Measurements from ENCODE around the gene CABLES2.

CABLES2 gene

DNA sequence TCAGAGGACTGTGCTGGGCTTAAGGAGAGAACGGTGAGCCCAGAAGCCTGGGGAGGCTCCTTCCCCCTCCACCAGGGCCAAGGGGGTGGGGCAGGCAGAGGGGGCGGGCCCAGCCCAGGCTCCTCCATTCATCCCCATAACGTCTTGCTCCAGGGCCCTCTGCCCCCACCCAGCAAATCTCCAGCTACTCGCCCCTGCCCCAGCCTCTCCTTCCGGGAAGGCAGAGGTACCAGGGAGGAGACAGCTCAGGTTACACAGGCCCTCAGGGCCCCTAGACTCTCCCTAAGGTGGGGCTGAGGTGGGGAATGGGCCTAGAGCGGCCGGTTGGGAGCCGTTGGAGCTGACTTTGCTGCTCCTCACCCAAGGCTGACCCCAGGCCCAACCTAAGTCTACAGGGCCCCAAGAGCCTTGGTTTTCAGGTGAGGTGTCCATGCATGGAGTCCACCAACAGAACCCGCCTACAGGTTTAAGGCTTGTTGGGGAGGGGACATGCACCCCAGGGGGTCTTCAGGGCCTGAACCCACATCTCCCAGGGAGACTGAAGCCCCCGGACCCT is 41.2 kb downstream of the CABLES2 start:
- peak overlapping the region; percentile 55 to 95 (median 85) for H3K27ac ChIP-seq
- H3K4me3 ChIP-seq, result peak overlapping the region; percentile 57 to 79 (median 61)

GRCh38 chr20:62364911-62365736 is 42.0 kb downstream of the CABLES2 start:
- peak overlapping the region in 18 of 21 experiments; percentile 27 to 95 (median 83) for H3K27ac ChIP-seq
- H3K4me3 ChIP-seq, result peak overlapping the region; percentile 57 to 79 (median 61)

- peak overlapping the region in 5 of 7 experiments; percentile 57 to 79 (median 62) for H3K4me3 ChIP-seq
- H3K27ac ChIP-seq, result peak overlapping the region in 15 of 21 experiments; percentile 10 to 95 (median 83)
Observed at GRCh38 chr20:62363920-62364851, 42.9 kb downstream of the CABLES2 start.

DNA sequence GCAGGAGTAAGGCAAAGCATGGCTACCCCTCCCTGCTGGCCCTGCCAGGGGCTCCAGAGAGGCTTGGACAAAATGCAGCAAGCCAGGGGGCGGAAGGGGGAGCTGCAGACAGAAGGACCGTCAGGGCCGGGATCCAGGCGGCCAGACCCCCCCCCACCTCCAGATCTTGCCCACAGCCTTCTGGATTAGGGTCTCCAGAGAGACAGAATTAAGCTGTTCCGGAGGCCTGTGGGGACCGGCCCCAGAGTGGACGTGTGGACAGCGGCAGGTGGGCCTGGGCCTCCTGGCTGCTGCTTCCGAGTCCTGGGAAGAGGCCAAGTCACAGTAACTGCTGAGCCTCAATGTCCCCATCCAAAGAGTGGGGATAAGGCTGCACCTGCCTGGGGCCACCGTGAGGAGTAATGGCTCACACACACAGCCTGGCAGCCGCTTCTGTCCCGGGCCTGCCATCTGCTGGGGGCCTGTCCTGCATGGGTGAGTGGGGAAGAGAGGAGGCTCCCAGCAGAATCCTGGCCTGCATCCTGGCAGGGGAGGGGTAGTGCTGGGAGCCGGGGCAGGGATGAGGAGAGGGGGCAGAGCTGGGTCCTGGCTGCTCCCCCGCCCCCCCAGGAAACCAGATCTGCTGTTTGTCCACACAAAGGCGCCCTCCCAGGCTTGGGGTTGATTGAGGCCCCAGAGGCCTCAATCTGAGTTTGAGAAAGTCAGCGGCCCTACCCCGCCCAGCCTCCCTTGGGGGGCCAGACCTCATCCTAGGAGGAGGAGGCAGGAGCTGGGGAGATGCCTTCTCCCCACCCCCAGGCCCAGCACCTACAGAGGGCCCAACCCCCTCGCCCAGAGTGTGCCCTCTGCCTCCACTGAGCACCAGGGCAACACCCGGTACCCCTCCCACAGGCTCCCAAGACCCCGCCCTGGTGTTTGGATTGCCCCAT is 43.8 kb downstream of the CABLES2 start:
- peak overlapping the region in 1 of 7 experiments; percentile 79 for H3K4me3 ChIP-seq
- peak overlapping the region in 10 of 21 experiments; percentile 10 to 95 (median 76) for H3K27ac ChIP-seq

- peak overlapping the region in 6 of 21 experiments; percentile 2 to 95 (median 58) for H3K27ac ChIP-seq
- H3K4me3 ChIP-seq, result no peak overlapping the region
Observed at GRCh38 chr20:62362590-62362940, 44.5 kb downstream of the CABLES2 start.

- Histone ChIP-seq H3K27ac (peak overlapping the region in 12 of 21 experiments; percentile 12 to 95 (median 55)), H3K4me3 (no peak overlapping the region)
Observed at GRCh38 chr20:62361799-62362589, 45.1 kb downstream of the CABLES2 start.

- Histone ChIP-seq H3K4me3 (no peak overlapping the region), H3K27ac (peak overlapping the region in 15 of 21 experiments; percentile 12 to 95 (median 52))
Observed at GRCh38 chr20:62360854-62361798, 46.0 kb downstream of the CABLES2 start.

DNA sequence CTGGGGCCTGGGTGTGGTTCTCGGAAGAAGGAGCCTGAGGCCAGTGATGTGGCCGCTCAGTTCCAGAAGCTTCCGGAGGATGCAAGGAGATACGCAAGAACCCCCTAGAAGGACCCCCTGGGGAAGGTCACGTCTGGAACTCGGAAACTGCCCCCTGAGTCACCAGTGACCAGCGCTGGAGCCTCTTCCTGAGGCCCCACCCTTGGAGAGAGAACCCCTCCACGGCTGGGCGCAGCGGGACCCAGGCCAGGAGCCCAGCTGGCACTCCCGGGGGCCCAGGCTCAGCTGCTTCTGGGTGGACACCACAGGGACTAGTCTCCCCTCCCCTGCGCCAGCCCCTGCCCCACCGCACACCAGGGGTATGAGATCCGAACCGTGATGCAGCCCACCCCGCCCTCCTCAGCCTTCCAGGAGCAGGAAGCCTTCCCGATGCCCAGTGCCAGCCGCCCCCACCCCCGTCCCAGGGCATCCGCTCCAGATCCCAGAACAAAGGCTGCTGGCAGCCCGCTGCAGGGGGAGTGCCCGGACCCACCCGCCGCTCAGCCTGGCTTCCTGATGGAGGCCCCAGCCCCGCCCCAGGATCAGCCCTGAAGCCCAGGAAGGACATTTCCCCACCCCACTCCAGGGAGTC is 47.5 kb downstream of the CABLES2 start:
- Histone ChIP-seq H3K4me3 (no peak overlapping the region), H3K27ac (peak overlapping the region in 15 of 21 experiments; percentile 13 to 87 (median 78))

- H3K4me3 ChIP-seq, result no peak overlapping the region
- H3K27ac ChIP-seq, result peak overlapping the region in 20 of 21 experiments; percentile 13 to 87 (median 74)
Observed at GRCh38 chr20:62359043-62359490, 48.0 kb downstream of the CABLES2 start.

- Histone ChIP-seq H3K27ac (peak overlapping the region in 20 of 21 experiments; percentile 15 to 87 (median 74)), H3K4me3 (no peak overlapping the region)
Observed at GRCh38 chr20:62358171-62359042, 48.7 kb downstream of the CABLES2 start.

GRCh38 chr20:62357681-62358080 is 49.4 kb downstream of the CABLES2 start:
- Histone ChIP-seq H3K27ac (peak overlapping the region in 18 of 21 experiments; percentile 42 to 87 (median 78)), H3K4me3 (no peak overlapping the region)

DNA sequence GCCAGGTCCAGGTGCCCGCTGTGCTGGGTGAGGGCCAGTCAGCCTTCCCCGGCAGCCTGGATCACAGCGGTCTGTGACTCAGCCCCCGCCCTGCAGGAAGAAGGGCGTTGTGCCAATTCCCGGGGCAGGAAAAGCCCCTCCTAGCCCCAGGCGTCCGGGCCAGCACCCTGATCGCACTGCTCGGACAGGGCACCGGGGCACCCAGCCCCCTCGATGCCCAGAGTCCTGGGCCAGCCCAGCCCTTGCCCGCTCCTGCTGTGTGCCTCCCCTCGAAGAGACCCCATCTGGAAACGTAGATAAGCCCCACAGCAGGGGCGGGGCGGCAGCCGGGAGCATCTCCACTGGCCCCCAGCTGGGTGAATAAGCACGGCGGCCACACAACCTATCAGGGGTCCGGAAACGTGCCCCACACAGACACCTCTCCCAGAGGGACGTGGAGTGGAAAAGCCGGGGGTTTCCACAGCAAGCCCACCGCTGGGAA is 49.9 kb downstream of the CABLES2 start:
- Histone ChIP-seq H3K27ac (peak overlapping the region in 19 of 21 experiments; percentile 17 to 87 (median 77)), H3K4me3 (no peak overlapping the region)

DNA sequence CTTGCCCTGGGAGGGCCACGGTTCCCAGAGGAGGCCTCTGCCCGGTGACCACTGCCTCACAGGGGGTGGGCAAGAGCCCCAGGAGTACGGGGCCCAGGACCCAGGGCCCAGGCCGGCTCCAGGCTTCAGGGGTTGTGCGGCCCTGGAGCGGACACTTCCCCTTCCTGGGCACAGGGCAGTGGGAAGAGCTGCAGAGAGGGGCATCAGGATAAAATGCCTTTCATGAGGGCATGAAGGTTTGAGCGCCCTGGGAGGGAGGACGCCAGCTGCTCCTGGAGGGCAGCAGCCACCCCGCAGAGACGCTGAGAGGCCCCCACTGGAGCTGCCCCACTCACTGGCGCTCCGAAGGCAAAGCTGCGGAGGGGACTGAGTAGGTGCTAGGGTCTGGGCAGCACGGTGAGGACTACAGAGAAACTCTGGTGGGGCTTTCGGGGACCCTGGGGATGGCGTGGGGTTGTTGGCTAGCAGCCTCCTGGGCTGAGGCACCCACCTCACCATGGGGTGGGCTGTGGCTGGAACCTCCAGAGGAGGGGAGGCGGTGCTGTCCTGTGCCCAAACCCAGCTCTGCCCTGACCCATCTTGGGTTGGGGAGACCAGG is 50.4 kb downstream of the CABLES2 start:
- H3K27ac ChIP-seq, result peak overlapping the region in 19 of 21 experiments; percentile 17 to 87 (median 77)
- no peak overlapping the region for H3K4me3 ChIP-seq

- H3K27ac ChIP-seq, result peak overlapping the region in 18 of 21 experiments; percentile 6 to 87 (median 78)
- H3K4me3 ChIP-seq, result no peak overlapping the region
Observed at GRCh38 chr20:62355878-62356588, 51.1 kb downstream of the CABLES2 start.

Measured in skin epidermis (tissue), 12 donors.